ENCODE measurements around the gene RHBDL3. TPM values are rescaled to one million over a fixed set of nuclear protein-coding genes. Genes with fewer than 3 reads are reported as not detected.

Gene RHBDL3
- total and polyA plus RNA-seq, 10 of the 15 experiments (the other 5 are each of a cell fraction or from before 2014, with no cell fraction given): 0.04 to 0.24 (median 0.04) TPM; not detected in 5

DNA sequence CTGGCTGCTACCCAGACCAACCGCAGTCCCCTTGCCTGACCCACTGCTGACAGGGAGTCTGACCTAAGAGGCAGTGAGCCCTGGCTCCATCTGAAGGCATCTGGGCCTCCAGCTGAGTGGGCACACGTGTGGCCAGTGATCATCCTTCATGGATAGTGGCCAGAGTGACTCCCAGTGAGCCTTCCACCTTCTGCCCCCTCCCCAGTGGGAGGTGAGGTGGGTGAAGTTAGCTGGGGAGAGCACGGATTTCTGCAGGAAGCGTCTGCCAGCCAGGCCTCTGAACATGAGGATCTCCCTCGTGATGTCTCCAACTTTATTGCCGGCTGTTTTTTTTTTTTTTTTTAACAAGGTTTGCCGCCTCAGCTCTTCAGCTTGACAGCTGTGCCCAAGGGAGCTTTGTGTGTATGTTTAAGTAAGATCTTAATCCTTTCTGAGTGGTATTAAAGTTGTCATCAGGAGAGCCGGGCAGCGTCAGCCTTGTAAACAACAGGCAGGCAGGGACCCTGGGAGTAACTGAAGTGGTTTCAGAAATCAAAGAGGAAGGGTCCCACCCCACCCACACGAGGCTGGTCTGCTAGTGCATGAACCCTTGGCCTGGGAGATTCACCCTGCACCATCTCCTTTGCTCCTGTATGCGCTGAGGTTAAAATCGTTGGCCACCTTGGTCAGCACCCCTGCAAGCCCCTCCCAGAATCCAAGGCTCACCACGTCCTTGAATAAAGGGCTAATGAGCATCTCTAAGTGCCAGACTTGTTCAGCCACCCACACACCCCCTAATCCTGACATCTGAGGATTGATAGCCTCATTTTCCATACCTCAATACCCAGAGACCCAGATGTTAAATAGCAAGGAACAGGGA, 33.3 kb downstream of the RHBDL3 start:
- WGBS (ENCODE audit: insufficient coverage, insufficient replicate concordance, low lambda C conversion rate, missing lambda C conversion rate): 59% methylated on average over 13 of the region's 13 CpGs
- Histone ChIP-seq H3K27me3 (replicated peaks in 1 of 2; ENCODE audit: control insufficient read depth in 2 of 2, insufficient read depth in 2 of 2, low read length in 1 of 2) (peaks cover 0 to 2% of the 10 kb centered on the region in 2 experiments; a peak in 1 of 4 replicates), H3K79me2 (ENCODE audit: control insufficient read depth, insufficient read depth, low read length) (no peaks in the 10 kb centered on the region), H3K4me3 (no peak overlapping the region), H3K36me3 (ENCODE audit: control insufficient read depth in 2 of 2, insufficient read depth in 2 of 2, low read length in 1 of 2) (no peaks in the 10 kb centered on the region), H2AFZ (ENCODE audit: control insufficient read depth, low read depth, low read length) (no peak overlapping the region), H3K4me1 (ENCODE audit: control insufficient read depth, insufficient read depth, low read length) (no peaks in the 10 kb centered on the region), H3K9ac (ENCODE audit: control insufficient read depth, insufficient read depth, low read length) (no peak overlapping the region), H3K27ac (ENCODE audit: control insufficient read depth, insufficient read depth) (no peak overlapping the region), H3K9me3 (replicated peaks; ENCODE audit: control insufficient read depth, insufficient read depth, low read length) (no peaks in the 10 kb centered on the region), H4K20me1 (ENCODE audit: control insufficient read depth, insufficient read depth) (no peaks in the 10 kb centered on the region; the same call in 1 of the 2 replicates), H3K4me2 (ENCODE audit: control insufficient read depth, insufficient read depth) (no peak overlapping the region)
- in situ Hi-C loops (cut with MboI) (no loop called here), intact Hi-C loops (cut with micrococcal nuclease; ENCODE audit: unreplicated experiment) (no loop called here)
- TF ChIP-seq NFXL1 (IDR thresholded peaks at IDR 0.05; ENCODE audit: borderline replicate concordance): no peak
- TF ChIP-seq TAF1 (IDR thresholded peaks at IDR 0.05; ENCODE audit: borderline replicate concordance, low read depth, low read length): no peak
- TF ChIP-seq HDAC6 (IDR thresholded peaks at IDR 0.05; ENCODE audit: unreplicated experiment): no peak
- TF ChIP-seq ZNF622 (IDR thresholded peaks at IDR 0.05): no peak
- no peak for TF ChIP-seq SIN3A (IDR thresholded peaks at IDR 0.05; ENCODE audit: low read depth, low read length)
- TF ChIP-seq FOXM1 (IDR thresholded peaks at IDR 0.05; ENCODE audit: low read depth, low read length): no peak
- TF ChIP-seq ASH2L (IDR thresholded peaks at IDR 0.05; ENCODE audit: borderline replicate concordance, low read depth): no peak
- TF ChIP-seq ETV6 (conservative IDR thresholded peaks at IDR 0.05 in 1 of 2, IDR thresholded peaks at IDR 0.05 in 1 of 2; ENCODE audit: borderline replicate concordance in 1 of 2, low read depth in 1 of 2): no peak
- TF ChIP-seq ZZZ3 (IDR thresholded peaks at IDR 0.05; ENCODE audit: control insufficient read depth, insufficient read length, low read depth): no peak
- TF ChIP-seq, protein P1, sequence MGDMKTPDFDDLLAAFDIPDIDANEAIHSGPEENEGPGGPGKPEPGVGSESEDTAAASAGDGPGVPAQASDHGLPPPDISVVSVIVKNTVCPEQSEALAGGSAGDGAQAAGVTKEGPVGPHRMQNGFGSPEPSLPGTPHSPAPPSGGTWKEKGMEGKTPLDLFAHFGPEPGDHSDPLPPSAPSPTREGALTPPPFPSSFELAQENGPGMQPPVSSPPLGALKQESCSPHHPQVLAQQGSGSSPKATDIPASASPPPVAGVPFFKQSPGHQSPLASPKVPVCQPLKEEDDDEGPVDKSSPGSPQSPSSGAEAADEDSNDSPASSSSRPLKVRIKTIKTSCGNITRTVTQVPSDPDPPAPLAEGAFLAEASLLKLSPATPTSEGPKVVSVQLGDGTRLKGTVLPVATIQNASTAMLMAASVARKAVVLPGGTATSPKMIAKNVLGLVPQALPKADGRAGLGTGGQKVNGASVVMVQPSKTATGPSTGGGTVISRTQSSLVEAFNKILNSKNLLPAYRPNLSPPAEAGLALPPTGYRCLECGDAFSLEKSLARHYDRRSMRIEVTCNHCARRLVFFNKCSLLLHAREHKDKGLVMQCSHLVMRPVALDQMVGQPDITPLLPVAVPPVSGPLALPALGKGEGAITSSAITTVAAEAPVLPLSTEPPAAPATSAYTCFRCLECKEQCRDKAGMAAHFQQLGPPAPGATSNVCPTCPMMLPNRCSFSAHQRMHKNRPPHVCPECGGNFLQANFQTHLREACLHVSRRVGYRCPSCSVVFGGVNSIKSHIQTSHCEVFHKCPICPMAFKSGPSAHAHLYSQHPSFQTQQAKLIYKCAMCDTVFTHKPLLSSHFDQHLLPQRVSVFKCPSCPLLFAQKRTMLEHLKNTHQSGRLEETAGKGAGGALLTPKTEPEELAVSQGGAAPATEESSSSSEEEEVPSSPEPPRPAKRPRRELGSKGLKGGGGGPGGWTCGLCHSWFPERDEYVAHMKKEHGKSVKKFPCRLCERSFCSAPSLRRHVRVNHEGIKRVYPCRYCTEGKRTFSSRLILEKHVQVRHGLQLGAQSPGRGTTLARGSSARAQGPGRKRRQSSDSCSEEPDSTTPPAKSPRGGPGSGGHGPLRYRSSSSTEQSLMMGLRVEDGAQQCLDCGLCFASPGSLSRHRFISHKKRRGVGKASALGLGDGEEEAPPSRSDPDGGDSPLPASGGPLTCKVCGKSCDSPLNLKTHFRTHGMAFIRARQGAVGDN (IDR thresholded peaks at IDR 0.05): no peak
- TF ChIP-seq TBL1XR1 (IDR thresholded peaks at IDR 0.05; ENCODE audit: low read depth, low read length): no peak
- no peak for TF ChIP-seq NRF1 (conservative IDR thresholded peaks at IDR 0.05; ENCODE audit: low read depth, low read length)
- no peak for TF ChIP-seq RAD51 (IDR thresholded peaks at IDR 0.05)
- TF ChIP-seq, protein P2, sequence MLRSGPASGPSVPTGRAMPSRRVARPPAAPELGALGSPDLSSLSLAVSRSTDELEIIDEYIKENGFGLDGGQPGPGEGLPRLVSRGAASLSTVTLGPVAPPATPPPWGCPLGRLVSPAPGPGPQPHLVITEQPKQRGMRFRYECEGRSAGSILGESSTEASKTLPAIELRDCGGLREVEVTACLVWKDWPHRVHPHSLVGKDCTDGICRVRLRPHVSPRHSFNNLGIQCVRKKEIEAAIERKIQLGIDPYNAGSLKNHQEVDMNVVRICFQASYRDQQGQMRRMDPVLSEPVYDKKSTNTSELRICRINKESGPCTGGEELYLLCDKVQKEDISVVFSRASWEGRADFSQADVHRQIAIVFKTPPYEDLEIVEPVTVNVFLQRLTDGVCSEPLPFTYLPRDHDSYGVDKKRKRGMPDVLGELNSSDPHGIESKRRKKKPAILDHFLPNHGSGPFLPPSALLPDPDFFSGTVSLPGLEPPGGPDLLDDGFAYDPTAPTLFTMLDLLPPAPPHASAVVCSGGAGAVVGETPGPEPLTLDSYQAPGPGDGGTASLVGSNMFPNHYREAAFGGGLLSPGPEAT (IDR thresholded peaks at IDR 0.05; ENCODE audit: low read depth): no peak
- no peak for TF ChIP-seq CEBPB (IDR thresholded peaks at IDR 0.05; ENCODE audit: borderline replicate concordance in 1 of 2, low read depth in 2 of 2, low read length in 2 of 2)
- no peak for TF ChIP-seq NFYB (IDR thresholded peaks at IDR 0.05; ENCODE audit: insufficient read depth, low read depth, low read length)
- CTCF ChIA-PET: no interaction called here
- POLR2A ChIA-PET: no interaction called here
- no peak for FAIRE-seq
- RAD21 ChIA-PET (ENCODE audit: unreplicated experiment): interaction anchor here (0.7 to 1.5 kb wide), 2 partner anchors 21 to 398 kb away, joined by 3 to 4 read pairs; partner anchors contain the start of gene UTP6
- SMC1A ChIA-PET (ENCODE audit: uncharacterized antibody, unreplicated experiment): no interaction called here
- no peak for DNase-seq (ENCODE audit: low read depth, low spot score)
- no peak for ATAC-seq
- no TSS peak for BruUV-seq (replicated peaks)
